ENCODE results near the gene DSCAML1. TPM values are rescaled to one million over a fixed set of nuclear protein-coding genes. Genes with fewer than 3 reads are reported as not detected.

The DSCAML1 gene
- total RNA-seq, 4 donors from 2014 or later: 2.9 to 5.8 (median 3.3) TPM

DNA sequence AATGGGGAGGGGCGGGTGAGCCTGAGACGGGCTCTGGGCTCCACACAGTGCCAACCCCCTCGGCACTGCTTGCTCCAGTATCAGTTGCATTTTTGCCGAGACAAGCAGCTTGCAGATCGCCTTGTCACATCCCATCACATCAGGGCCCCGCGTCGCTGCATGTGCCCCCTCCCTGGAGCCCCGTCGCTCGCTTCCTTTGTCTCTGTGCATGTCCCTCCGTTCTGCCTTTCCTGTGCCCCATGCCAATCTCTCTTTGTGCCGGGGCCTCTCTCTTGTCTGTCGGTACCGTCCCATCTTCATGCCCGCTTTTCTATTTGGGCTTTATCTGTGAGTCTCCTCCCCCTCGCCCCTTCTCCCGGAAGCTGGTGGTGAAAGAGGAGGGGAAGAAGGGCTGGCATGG is 267.2 kb downstream of the DSCAML1 start:
- 82% methylated on average over 18 of the region's 18 CpGs; no CpG with 5 or more reads in 1 of the 2 donors for WGBS, 2 donors (ENCODE audit: low coverage in 1 of 2)

DNA sequence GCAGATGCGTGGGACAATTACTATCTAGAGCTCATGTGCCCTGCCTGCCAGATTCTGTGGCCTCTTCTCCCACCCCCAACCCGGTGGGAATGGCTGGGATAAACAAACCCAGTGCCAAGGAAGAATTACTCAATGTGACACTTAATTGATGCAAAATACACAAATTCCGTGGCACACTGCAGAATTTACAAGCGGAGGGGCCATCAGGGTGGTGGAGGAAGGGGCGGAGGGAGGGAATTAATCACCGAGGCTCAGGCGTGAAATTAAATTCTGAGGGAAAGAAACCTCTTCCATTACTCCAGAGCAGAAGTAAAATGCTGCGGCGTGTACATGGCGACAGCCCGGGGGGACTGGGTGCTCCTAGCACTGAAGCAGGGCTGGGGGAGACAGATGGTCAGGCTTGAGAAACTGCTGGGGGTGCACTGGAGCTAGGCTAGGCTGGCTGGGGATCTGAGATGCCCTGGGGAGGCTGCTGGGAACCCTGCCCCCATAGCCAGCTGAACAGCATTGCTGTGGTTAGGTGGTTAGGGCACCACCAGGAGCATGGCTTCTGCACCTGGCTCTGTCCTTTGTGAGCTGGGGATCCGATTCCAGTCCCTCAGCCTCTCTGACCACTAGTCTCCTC is 268.8 kb downstream of the DSCAML1 start:
- WGBS, 2 donors (ENCODE audit: low coverage in 1 of 2): 65 to 72% methylated on average over 9 to 12 of the region's 12 CpGs
- intact Hi-C loops (cut with DNase I; ENCODE audit: low total_unique reads) (no loop called here), in situ Hi-C loops (cut with MboI; ENCODE audit: low pct_ligation_motif_present in 1 of 4, low pct_unique_long_range_greater_than_20kb in 1 of 4, low sequenced_read_pairs in 3 of 4) (no loop called here)
- Histone ChIP-seq H3K4me3 (no peak overlapping the region), H3K27ac (no peak overlapping the region), H3K36me3 (no peaks in the 10 kb centered on the region), H3K4me1 (no peaks in the 10 kb centered on the region), H3K9me3 (no peaks in the 10 kb centered on the region), H3K27me3 (no peaks in the 10 kb centered on the region)
- DNase-seq: no peak
- TF ChIP-seq POLR2A (IDR thresholded peaks at IDR 0.05): no peak
- no peak for TF ChIP-seq EP300 (IDR thresholded peaks at IDR 0.05; ENCODE audit: low read depth)
- TF ChIP-seq, protein P1, sequence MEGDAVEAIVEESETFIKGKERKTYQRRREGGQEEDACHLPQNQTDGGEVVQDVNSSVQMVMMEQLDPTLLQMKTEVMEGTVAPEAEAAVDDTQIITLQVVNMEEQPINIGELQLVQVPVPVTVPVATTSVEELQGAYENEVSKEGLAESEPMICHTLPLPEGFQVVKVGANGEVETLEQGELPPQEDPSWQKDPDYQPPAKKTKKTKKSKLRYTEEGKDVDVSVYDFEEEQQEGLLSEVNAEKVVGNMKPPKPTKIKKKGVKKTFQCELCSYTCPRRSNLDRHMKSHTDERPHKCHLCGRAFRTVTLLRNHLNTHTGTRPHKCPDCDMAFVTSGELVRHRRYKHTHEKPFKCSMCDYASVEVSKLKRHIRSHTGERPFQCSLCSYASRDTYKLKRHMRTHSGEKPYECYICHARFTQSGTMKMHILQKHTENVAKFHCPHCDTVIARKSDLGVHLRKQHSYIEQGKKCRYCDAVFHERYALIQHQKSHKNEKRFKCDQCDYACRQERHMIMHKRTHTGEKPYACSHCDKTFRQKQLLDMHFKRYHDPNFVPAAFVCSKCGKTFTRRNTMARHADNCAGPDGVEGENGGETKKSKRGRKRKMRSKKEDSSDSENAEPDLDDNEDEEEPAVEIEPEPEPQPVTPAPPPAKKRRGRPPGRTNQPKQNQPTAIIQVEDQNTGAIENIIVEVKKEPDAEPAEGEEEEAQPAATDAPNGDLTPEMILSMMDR (IDR thresholded peaks at IDR 0.05): no peak
- no peak for TF ChIP-seq POLR2AphosphoS5 (IDR thresholded peaks at IDR 0.05)

More for the DNA sequence above, 267.2 kb downstream of the DSCAML1 start:
- Histone ChIP-seq H3K4me3 (no peak overlapping the region), H3K4me1 (no peaks in the 10 kb centered on the region), H3K27me3 (no peaks in the 10 kb centered on the region), H3K9me3 (no peaks in the 10 kb centered on the region), H3K36me3 (no peaks in the 10 kb centered on the region), H3K27ac (no peak overlapping the region)
- TF ChIP-seq, protein P1 (IDR thresholded peaks at IDR 0.05): no peak
- no peak for TF ChIP-seq EP300 (IDR thresholded peaks at IDR 0.05; ENCODE audit: low read depth)
- TF ChIP-seq POLR2AphosphoS5 (IDR thresholded peaks at IDR 0.05): no peak
- TF ChIP-seq POLR2A (IDR thresholded peaks at IDR 0.05): no peak
- in situ Hi-C loops (cut with MboI; ENCODE audit: low pct_ligation_motif_present in 1 of 4, low pct_unique_long_range_greater_than_20kb in 1 of 4, low sequenced_read_pairs in 3 of 4) (no loop called here), intact Hi-C loops (cut with DNase I; ENCODE audit: low total_unique reads) (no loop called here)
- DNase-seq: no peak

DNA sequence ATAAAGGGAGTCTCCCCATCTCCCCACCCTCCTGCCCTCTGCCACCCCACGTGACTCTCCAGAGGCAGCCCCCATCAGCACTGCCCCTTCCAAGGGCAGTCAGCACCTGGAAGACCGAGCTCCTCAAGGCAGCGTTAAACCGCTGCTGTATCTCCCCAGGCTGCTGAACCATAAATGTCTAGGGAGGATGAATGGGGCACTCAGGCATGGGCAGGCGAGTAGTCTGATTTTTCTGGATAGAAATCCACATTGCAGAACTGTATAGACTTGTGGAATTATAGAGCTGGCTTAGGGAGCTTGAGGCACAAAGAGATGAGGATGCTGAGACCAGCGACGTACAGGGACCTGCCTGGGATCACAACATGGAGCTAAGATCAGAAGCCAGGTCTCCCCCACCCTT is 269.7 kb downstream of the DSCAML1 start:
- H3K36me3 ChIP-seq: no peaks in the 10 kb centered on the region
- in situ Hi-C loops (cut with MboI; ENCODE audit: low pct_ligation_motif_present in 1 of 4, low pct_unique_long_range_greater_than_20kb in 1 of 4, low sequenced_read_pairs in 3 of 4): no loop called here
- intact Hi-C loops (cut with DNase I; ENCODE audit: low total_unique reads): no loop called here
- no peak overlapping the region for H3K27ac ChIP-seq
- H3K9me3 ChIP-seq: no peaks in the 10 kb centered on the region
- H3K27me3 ChIP-seq: no peaks in the 10 kb centered on the region
- H3K4me1 ChIP-seq: no peaks in the 10 kb centered on the region
- no peak overlapping the region for H3K4me3 ChIP-seq
- WGBS, 2 donors (ENCODE audit: low coverage in 1 of 2): 70 to 81% methylated on average over 2 to 7 of the region's 7 CpGs
- TF ChIP-seq POLR2A (IDR thresholded peaks at IDR 0.05) (no peak), POLR2AphosphoS5 (IDR thresholded peaks at IDR 0.05) (no peak), EP300 (IDR thresholded peaks at IDR 0.05; ENCODE audit: low read depth) (no peak)
- TF ChIP-seq, protein P1 (IDR thresholded peaks at IDR 0.05): no peak
- no peak for DNase-seq

DNA sequence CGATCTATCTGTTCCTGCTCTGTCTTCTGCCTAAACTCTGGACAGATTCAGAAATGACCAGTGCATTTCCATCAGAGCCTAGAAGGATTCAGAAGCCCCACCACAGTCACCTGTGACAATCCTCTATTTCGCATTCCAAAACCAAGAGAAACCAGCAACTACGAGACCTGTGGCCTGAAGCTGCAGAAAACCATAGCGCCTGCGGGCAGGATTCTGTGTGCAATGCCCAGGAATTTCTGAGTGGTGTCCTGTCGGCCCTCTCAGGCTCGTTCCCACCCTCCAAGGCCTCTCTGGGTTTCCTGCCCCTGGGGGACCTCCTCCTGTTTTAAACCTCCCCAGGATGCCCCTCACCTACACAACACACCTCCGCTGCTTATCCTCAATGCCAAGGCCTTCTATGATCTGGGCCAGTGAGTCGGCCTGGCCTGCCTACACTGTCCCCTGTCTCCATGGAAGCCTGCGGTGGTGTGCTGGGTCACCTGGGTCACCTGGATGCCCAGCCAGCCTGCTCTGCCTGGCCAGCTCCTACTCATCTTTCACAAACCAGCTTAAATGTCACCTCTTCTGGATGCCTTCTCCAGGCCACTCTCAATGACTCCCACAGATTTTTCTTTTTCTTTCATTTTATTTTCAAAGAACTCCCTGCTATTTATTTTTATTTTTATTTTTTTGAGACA is 271.0 kb downstream of the DSCAML1 start:
- TF ChIP-seq POLR2AphosphoS5 (IDR thresholded peaks at IDR 0.05) (no peak), EP300 (IDR thresholded peaks at IDR 0.05; ENCODE audit: low read depth) (no peak), POLR2A (IDR thresholded peaks at IDR 0.05) (no peak)
- TF ChIP-seq, protein P1 (IDR thresholded peaks at IDR 0.05): no peak
- Histone ChIP-seq H3K4me1 (no peaks in the 10 kb centered on the region), H3K27me3 (no peaks in the 10 kb centered on the region), H3K4me3 (no peak overlapping the region), H3K36me3 (no peaks in the 10 kb centered on the region), H3K27ac (no peak overlapping the region), H3K9me3 (no peaks in the 10 kb centered on the region)
- DNase-seq: no peak
- 88 to 90% methylated on average over 4 to 10 of the region's 10 CpGs for WGBS, 2 donors (ENCODE audit: low coverage in 1 of 2)
- intact Hi-C loops (cut with DNase I; ENCODE audit: low total_unique reads) (no loop called here), in situ Hi-C loops (cut with MboI; ENCODE audit: low pct_ligation_motif_present in 1 of 4, low pct_unique_long_range_greater_than_20kb in 1 of 4, low sequenced_read_pairs in 3 of 4) (no loop called here)
